HL-60/S4 treated with phorbol 12-myristate 13-acetate at 8.2 ng/mL for 4 days and 3 days (cell line): ENCODE measurements around the gene ECT2L.
"Not testable (repeated sequence)": the region's sequence is repeated elsewhere in the genome, so short reads cannot be mapped to it uniquely, and the experiment has no call there.

Experiments used
- in situ Hi-C: fragments of 300-500 bp; cut with MboI; formaldehyde crosslinking; loops from 2 replicates; pipeline ENCODE4 v1.15.0; 2022; ENCODE audit warnings: low sequenced_read_pairs

The ECT2L gene

GRCh38 chr6:138923561-138923960 lies 127.7 kb downstream of the ECT2L start:
- in situ Hi-C loops = no loop called here

GRCh38 chr6:138925806-138926205 lies 129.9 kb downstream of the ECT2L start:
- in situ Hi-C loops = no loop called here

- in situ Hi-C loops = no loop called here
Measured at GRCh38 chr6:138926579-138926978, 130.7 kb downstream of the ECT2L start.

- in situ Hi-C loops = no loop called here
Measured at GRCh38 chr6:138931660-138932059, 135.8 kb downstream of the ECT2L start.

GRCh38 chr6:138936873-138937272 lies 141.0 kb downstream of the ECT2L start:
- in situ Hi-C loops = not testable (repeated sequence)

GRCh38 chr6:138943089-138943625 lies 147.3 kb downstream of the ECT2L start:
- in situ Hi-C loops = no loop called here

GRCh38 chr6:138944412-138944811 lies 148.5 kb downstream of the ECT2L start:
- in situ Hi-C loops = no loop called here

GRCh38 chr6:138945354-138945753 lies 149.5 kb downstream of the ECT2L start:
- in situ Hi-C loops = no loop called here

GRCh38 chr6:138948004-138948403 lies 152.1 kb downstream of the ECT2L start:
- in situ Hi-C loops = no loop called here

- in situ Hi-C loops = no loop called here
Measured at GRCh38 chr6:138948546-138949179, 152.8 kb downstream of the ECT2L start.

- in situ Hi-C loops = no loop called here
Measured at GRCh38 chr6:138953451-138953850, 157.6 kb downstream of the ECT2L start.
